Astrocyte (in vitro differentiated cells and primary cell): ENCODE data around the gene PRKCH. TPM values are rescaled to one million over a fixed set of nuclear protein-coding genes. Genes with fewer than 3 reads are reported as not detected.
"Not testable (repeated sequence)": the region's sequence is repeated elsewhere in the genome, so short reads cannot be mapped to it uniquely, and the experiment has no call there.

ENCODE experiments used
- DNase-seq: peaks from one replicate; pipeline ENCODE4 v3.0.0-alpha.2; 2010; ENCODE audit warnings: low read depth
- FAIRE-seq: peaks from 2 replicates; lab custom pipeline; 2011; peaks lifted over from hg19 to GRCh38; lab: Jason Lieb, UNC
- H2AFZ ChIP-seq: 2 replicates; pipeline ENCODE4 v1.6.0; 2012; ENCODE audit warnings: low read depth, low read length, inconsistent platforms
- H3K27ac ChIP-seq: 2 replicates; pipeline ENCODE4 v1.5.1; 2011; ENCODE audit warnings: low read depth, low read length, inconsistent platforms
- H3K27me3 ChIP-seq: 2 replicates; pipeline ENCODE4 v1.6.0; 2011; ENCODE audit warnings: low read length, inconsistent platforms; ENCODE audit not compliant: insufficient read depth
- H3K36me3 ChIP-seq: 2 replicates; pipeline ENCODE4 v1.5.1; 2011; ENCODE audit warnings: low read length, inconsistent platforms; ENCODE audit not compliant: insufficient read depth
- H3K4me1 ChIP-seq: 2 replicates; pipeline ENCODE4 v1.5.1; 2011; ENCODE audit warnings: low read length, inconsistent platforms; ENCODE audit not compliant: insufficient read depth
- H3K4me2 ChIP-seq: 2 replicates; pipeline ENCODE4 v1.6.0; 2012; ENCODE audit warnings: low read length, inconsistent platforms
- H3K4me3 ChIP-seq: 2 replicates; pipeline ENCODE4 v1.5.1; 2011; ENCODE audit warnings: low read depth, mild to moderate bottlenecking, low read length, inconsistent platforms; ENCODE audit not compliant: insufficient read depth
- H3K79me2 ChIP-seq: 2 replicates; pipeline ENCODE4 v1.6.0; 2012; ENCODE audit warnings: mild to moderate bottlenecking, low read length, inconsistent platforms; ENCODE audit not compliant: insufficient read depth
- H3K9ac ChIP-seq: 2 replicates; pipeline ENCODE4 v1.6.0; 2012; ENCODE audit warnings: mild to moderate bottlenecking, low read length, inconsistent platforms
- H3K9me3 ChIP-seq: 2 replicates; pipeline ENCODE4 v1.5.1; 2012; ENCODE audit warnings: low read depth, mild to moderate bottlenecking, low read length, inconsistent platforms; ENCODE audit not compliant: insufficient read depth
- H4K20me1 ChIP-seq: 2 replicates; pipeline ENCODE4 v1.6.0; 2012; ENCODE audit warnings: low read length, inconsistent platforms; ENCODE audit not compliant: insufficient read depth
- H3K27ac Mint-ChIP-seq: one replicate; pipeline ENCODE4 v1.8.0; 2021; ENCODE audit warnings: mild to moderate bottlenecking, mixed read lengths; ENCODE audit not compliant: unreplicated experiment
- H3K27me3 Mint-ChIP-seq: one replicate; pipeline ENCODE4 v1.8.0; 2021; ENCODE audit warnings: low read depth, mixed read lengths; ENCODE audit not compliant: unreplicated experiment
- H3K36me3 Mint-ChIP-seq: one replicate; pipeline ENCODE4 v1.8.0; 2021; ENCODE audit warnings: low read depth, mixed read lengths; ENCODE audit not compliant: unreplicated experiment
- H3K4me1 Mint-ChIP-seq: one replicate; pipeline ENCODE4 v1.8.0; 2021; ENCODE audit warnings: low read depth, mixed read lengths; ENCODE audit not compliant: unreplicated experiment
- H3K4me3 Mint-ChIP-seq: one replicate; pipeline ENCODE4 v1.8.0; 2021; ENCODE audit warnings: mild to moderate bottlenecking, moderate library complexity, mixed read lengths; ENCODE audit not compliant: unreplicated experiment
- H3K9me3 Mint-ChIP-seq: one replicate; pipeline ENCODE4 v1.8.0; 2021; ENCODE audit warnings: mild to moderate bottlenecking, mixed read lengths; ENCODE audit not compliant: unreplicated experiment
- EZH2 ChIP-seq: IDR thresholded peaks from 2 replicates; pipeline ENCODE4 v1.6.1; 2012; ENCODE audit warnings: mild to moderate bottlenecking, low read length, inconsistent platforms; ENCODE audit not compliant: insufficient read depth
- total RNA-seq: library from RNA; stranded (reverse); gene quantifications from 2 replicates; pipeline ENCODE4 v1.2.1, GENCODE V29; 2021
- TF ChIP-seq, protein P1 (sequence below): IDR thresholded peaks from 2 replicates; pipeline ENCODE4 v1.5.1; 2011; ENCODE audit warnings: low read depth, mild to moderate bottlenecking, inconsistent platforms, low read length, moderate library complexity; ENCODE audit not compliant: insufficient read depth

PRKCH gene
- total RNA-seq, 1 donor from 2014 or later: 6.0 TPM

DNA sequence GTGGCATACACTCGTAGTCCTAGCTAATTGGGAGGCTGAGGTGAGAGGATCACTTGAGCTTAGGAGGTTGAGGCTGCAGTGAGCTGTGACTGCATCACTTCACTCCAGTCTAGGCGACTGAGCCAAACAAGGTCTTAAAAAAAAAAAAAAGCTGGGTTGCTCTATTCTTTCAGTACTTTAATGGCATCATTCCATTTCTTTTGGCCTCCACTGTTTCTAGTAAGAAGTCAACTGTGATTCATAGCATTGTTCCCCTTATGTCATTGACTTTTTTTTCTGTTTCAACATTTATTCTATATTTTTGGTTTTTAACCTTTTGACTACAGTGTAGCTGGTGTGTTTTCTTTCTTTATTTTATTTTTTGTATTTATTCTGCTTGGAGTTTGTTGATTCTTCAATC, 16.7 kb upstream of the PRKCH start:
- Histone ChIP-seq H3K4me3 (no peak overlapping the region), H3K79me2 (no peaks in the 10 kb centered on the region), H3K36me3 (no peaks in the 10 kb centered on the region), H3K27ac (no peak overlapping the region), H3K4me2 (no peak overlapping the region), H3K4me1 (no peaks in the 10 kb centered on the region), H2AFZ (no peak overlapping the region), H3K27me3 (peaks cover 8% of the 10 kb centered on the region), H3K9ac (no peak overlapping the region), H3K9me3 (no peaks in the 10 kb centered on the region), H4K20me1 (no peaks in the 10 kb centered on the region)
- Mint-ChIP-seq H3K9me3 (no peaks in the 10 kb centered on the region), H3K27ac (no peak overlapping the region), H3K27me3 (peaks cover 9% of the 10 kb centered on the region), H3K36me3 (no peaks in the 10 kb centered on the region), H3K4me3 (no peak overlapping the region), H3K4me1 (no peaks in the 10 kb centered on the region)
- TF ChIP-seq, protein P1, sequence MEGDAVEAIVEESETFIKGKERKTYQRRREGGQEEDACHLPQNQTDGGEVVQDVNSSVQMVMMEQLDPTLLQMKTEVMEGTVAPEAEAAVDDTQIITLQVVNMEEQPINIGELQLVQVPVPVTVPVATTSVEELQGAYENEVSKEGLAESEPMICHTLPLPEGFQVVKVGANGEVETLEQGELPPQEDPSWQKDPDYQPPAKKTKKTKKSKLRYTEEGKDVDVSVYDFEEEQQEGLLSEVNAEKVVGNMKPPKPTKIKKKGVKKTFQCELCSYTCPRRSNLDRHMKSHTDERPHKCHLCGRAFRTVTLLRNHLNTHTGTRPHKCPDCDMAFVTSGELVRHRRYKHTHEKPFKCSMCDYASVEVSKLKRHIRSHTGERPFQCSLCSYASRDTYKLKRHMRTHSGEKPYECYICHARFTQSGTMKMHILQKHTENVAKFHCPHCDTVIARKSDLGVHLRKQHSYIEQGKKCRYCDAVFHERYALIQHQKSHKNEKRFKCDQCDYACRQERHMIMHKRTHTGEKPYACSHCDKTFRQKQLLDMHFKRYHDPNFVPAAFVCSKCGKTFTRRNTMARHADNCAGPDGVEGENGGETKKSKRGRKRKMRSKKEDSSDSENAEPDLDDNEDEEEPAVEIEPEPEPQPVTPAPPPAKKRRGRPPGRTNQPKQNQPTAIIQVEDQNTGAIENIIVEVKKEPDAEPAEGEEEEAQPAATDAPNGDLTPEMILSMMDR: no peak
- TF ChIP-seq EZH2: no peak
- DNase-seq (no peak), FAIRE-seq (no peak)

DNA sequence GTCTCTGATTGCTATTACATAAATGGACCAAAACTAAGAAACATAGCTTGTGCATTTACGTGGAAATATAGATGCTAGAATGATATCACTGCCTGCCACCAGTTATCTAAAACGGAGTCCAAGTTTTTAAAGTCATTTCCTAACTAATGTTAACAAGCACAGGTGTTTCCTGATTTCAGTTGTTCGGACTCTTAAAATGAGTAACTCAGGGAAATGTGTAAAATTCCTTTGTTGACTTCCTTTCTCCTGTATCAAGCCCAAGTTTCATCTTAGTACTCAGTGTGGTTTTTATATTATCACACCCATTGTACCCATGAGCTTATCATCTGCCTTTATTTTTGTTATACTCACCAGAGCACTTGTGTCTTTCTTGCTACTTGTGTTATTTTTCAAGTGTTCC, 13.2 kb upstream of the PRKCH start:
- Histone ChIP-seq H3K4me1 (no peaks in the 10 kb centered on the region), H3K79me2 (no peaks in the 10 kb centered on the region), H3K27me3 (no peaks in the 10 kb centered on the region), H3K9ac (no peak overlapping the region), H2AFZ (no peak overlapping the region), H3K36me3 (no peaks in the 10 kb centered on the region), H3K27ac (no peak overlapping the region), H3K4me2 (no peak overlapping the region), H4K20me1 (no peaks in the 10 kb centered on the region), H3K9me3 (peaks cover 4% of the 10 kb centered on the region), H3K4me3 (no peak overlapping the region)
- H3K27me3 Mint-ChIP-seq: no peaks in the 10 kb centered on the region
- TF ChIP-seq, protein P1: no peak
- no peak for TF ChIP-seq EZH2
- H3K9me3 Mint-ChIP-seq: peaks cover 11% of the 10 kb centered on the region
- H3K4me3 Mint-ChIP-seq: no peak overlapping the region
- no peak for FAIRE-seq
- no peak for DNase-seq
- H3K36me3 Mint-ChIP-seq: no peaks in the 10 kb centered on the region
- H3K4me1 Mint-ChIP-seq: no peaks in the 10 kb centered on the region
- no peak overlapping the region for H3K27ac Mint-ChIP-seq

DNA sequence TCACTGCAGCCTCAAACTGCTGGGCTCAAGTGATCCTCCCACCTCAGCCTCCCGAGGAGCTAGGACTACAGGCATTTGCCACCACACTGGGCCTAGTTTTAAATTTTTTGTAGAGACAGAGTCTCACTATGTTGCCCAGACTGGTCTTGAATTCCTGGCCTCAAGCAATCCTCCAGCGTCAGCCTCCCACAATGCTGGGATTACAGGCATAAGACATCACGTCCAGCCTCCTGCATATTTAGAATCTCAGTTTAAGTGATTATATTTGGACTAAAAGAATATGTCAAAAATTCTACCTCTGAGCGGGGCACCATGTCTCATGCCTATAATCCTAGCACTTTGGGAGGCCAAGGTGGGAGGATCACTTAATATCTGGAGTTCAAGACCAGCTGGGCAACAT, 12.7 kb upstream of the PRKCH start:
- H2AFZ ChIP-seq, H3K27me3 ChIP-seq, H3K79me2 ChIP-seq, H3K27ac Mint-ChIP-seq, H3K4me2 ChIP-seq, H3K36me3 ChIP-seq, DNase-seq, H3K4me3 Mint-ChIP-seq, H3K36me3 Mint-ChIP-seq, H3K9ac ChIP-seq, H3K4me1 ChIP-seq, H4K20me1 ChIP-seq, H3K9me3 ChIP-seq, FAIRE-seq, H3K27me3 Mint-ChIP-seq, H3K4me1 Mint-ChIP-seq, H3K4me3 ChIP-seq, H3K27ac ChIP-seq: not testable (repeated sequence)
- peaks cover 11% of the 10 kb centered on the region for H3K9me3 Mint-ChIP-seq
